Adrenal gland (tissue), 12 donors: Measurements from ENCODE around the gene DUSP21. TPM values are rescaled to one million over a fixed set of nuclear protein-coding genes. Genes with fewer than 3 reads are reported as not detected.
"Not testable (repeated sequence)": the region's sequence is repeated elsewhere in the genome, so short reads cannot be mapped to it uniquely, and the experiment has no call there.

Source experiments
- DNase-seq, 7 donors: peaks; one replicate each; pipeline ENCODE4 v3.0.0-alpha.2; 2019 to 2020
- H3K27ac ChIP-seq, 5 donors: fragments of 200-600 bp; sonication (generic) in 4 of 5; 1 replicate in 3 of 5; 2 replicates in 2 of 5; pipeline versions ENCODE4 v1.5.1 to v1.8.0; 2016 to 2020; ENCODE audit warnings: mild to moderate bottlenecking in 1 of 5
- H3K27me3 ChIP-seq: fragments of 200-600 bp; 2 replicates; pipeline ENCODE4 v1.8.0; 2021
- H3K36me3 ChIP-seq, 2 donors: fragments of 200-600 bp; replicated peaks in 1 of 2; 1 replicate in 1 of 2; 2 replicates in 1 of 2; pipeline versions ENCODE4 v1.5.1 to v1.8.0; 2018 to 2022
- H3K4me1 ChIP-seq, 2 donors: fragments of 200-600 bp; replicated peaks in 1 of 2; 1 replicate in 1 of 2; 2 replicates in 1 of 2; pipeline versions ENCODE4 v1.5.1 to v1.8.0; 2018 to 2021
- H3K4me3 ChIP-seq, 4 donors: fragments of 200-600 bp; sonication (generic) in 3 of 4; one replicate each; pipeline ENCODE4 v1.5.1; 2016 to 2018
- H3K9me3 ChIP-seq, 3 donors: fragments of 200-600 bp; sonication (generic) in 1 of 3; replicated peaks in 1 of 3; 1 replicate in 2 of 3; 2 replicates in 1 of 3; pipeline versions ENCODE4 v1.5.1 to v1.8.0; 2016 to 2021
- CTCF ChIP-seq, 6 experiments: fragments of 450-650 bp in 4 of 6; fragments of 200-600 bp in 2 of 6; sonication (generic) in 1 of 6; IDR thresholded peaks; 1 replicate in 5 of 6; 2 replicates in 1 of 6; pipeline versions ENCODE4 v1.5.1 to v1.8.0; 2016 to 2021; ENCODE audit warnings: antibody characterized with exemption in 6 of 6, mild to moderate bottlenecking in 2 of 6, moderate library complexity in 1 of 6
- POLR2A ChIP-seq, 2 donors: fragments of 450-650 bp; IDR thresholded peaks; one replicate each; pipeline ENCODE4 v1.6.1; 2017; ENCODE audit warnings: antibody characterized with exemption in 2 of 2, mild to moderate bottlenecking in 2 of 2, moderate library complexity in 1 of 2
- WGBS, 4 donors: extraction: QIAGEN DNeasy Blood & Tissue Kit in 2 of 4; methylation state at CpG; one replicate each; pipeline versions ENCODE4 v1.1.5 to v1.1.7; 2013 to 2017; 5-methylcytosine and 5-hydroxymethylcytosine counted together
- intact Hi-C, 2 donors: fragments of 100-400 bp; cut with DNase I; formaldehyde crosslinking; loops; one replicate each; pipeline versions ENCODE4 v1.14.1 to v1.15.0; 2022 to 2023
- polyA plus RNA-seq, 3 donors: library from polyadenylated mRNA; stranded (reverse); fragments of 200-250 nt in 2 of 3; fragments of 350-450 nt in 1 of 3; fragmentation: Illumina TruSeq in 1 of 3; extraction: RNeasy Lipid Tissue Mini Kit (QIAGEN cat#74804) in 1 of 3; gene quantifications; one replicate each; pipeline ENCODE4 v1.2.3, GENCODE V29; 2013 to 2014
- total RNA-seq, 9 donors: library from RNA; depleted of rRNA in 4 of 9; stranded (reverse); fragments of >200 nt in 4 of 9; fragments of 120-200 nt in 1 of 9; fragmentation: NEBNext Ultra II Directional in 1 of 9; extraction: Animal tissue kit (Norgen Biotek cat#: 25700) in 1 of 9; gene quantifications; one replicate each; pipeline versions ENCODE4 v1.1.0 to v1.2.4, GENCODE V29; 2013 to 2023
- donor health status: healthy with polysubstance abuse.
- donor health status: Bipolar disorder and iron deficiency.
- donor health status: DM: yes; HTN: yes; CAD: no.
- donor health status: DM: no; HTN: no; CAD: no.
- donor health status: DM: no; HTN: no; CAD: no.
- donor health status: DM: yes; HTN: yes; CAD: no.

DUSP21 gene
- total and polyA plus RNA-seq, 12 donors, result not detected

GRCh38 chrX:44890247-44890646 lies 46.4 kb downstream of the DUSP21 start:
- no peaks in the 10 kb centered on the region for H3K27me3 ChIP-seq
- intact Hi-C loops, result no loop called here
- H3K27ac ChIP-seq, result no peak overlapping the region
- peaks cover 13 to 22% of the 10 kb centered on the region in 2 donors for H3K4me1 ChIP-seq
- no peak for DNase-seq
- H3K4me3 ChIP-seq, result no peak overlapping the region
- H3K36me3 ChIP-seq, result no peaks in the 10 kb centered on the region
- 42 to 66% (median 53%) methylated on average over 3 of the region's 3 CpGs for WGBS, 4 donors
- no peaks in the 10 kb centered on the region for H3K9me3 ChIP-seq
- no peak for TF ChIP-seq POLR2A (IDR thresholded peaks at IDR 0.05)
- TF ChIP-seq CTCF (IDR thresholded peaks at IDR 0.05), result no peak

GRCh38 chrX:44890687-44891086 lies 46.9 kb downstream of the DUSP21 start:
- H3K27me3 ChIP-seq, H3K36me3 ChIP-seq, H3K9me3 ChIP-seq, intact Hi-C loops, DNase-seq, H3K27ac ChIP-seq, H3K4me3 ChIP-seq: not testable (repeated sequence)
- WGBS, 4 donors, result 92 to 99% (median 96%) methylated on average over 10 of the region's 10 CpGs
- peaks cover 13 to 22% of the 10 kb centered on the region in 2 donors for H3K4me1 ChIP-seq

- intact Hi-C loops, result no loop called here
- no peaks in the 10 kb centered on the region for H3K36me3 ChIP-seq
- H3K9me3 ChIP-seq, result peaks cover 0 to 8% (median 0%) of the 10 kb centered on the region in 3 donors
- TF ChIP-seq POLR2A (IDR thresholded peaks at IDR 0.05) (no peak), CTCF (IDR thresholded peaks at IDR 0.05) (no peak)
- peaks cover 13 to 22% of the 10 kb centered on the region in 2 donors for H3K4me1 ChIP-seq
- WGBS, 4 donors, result 93 to 97% (median 95%) methylated on average over 5 to 6 of the region's 6 CpGs
- no peak overlapping the region for H3K27ac ChIP-seq
- DNase-seq, result no peak
- no peak overlapping the region for H3K4me3 ChIP-seq
- no peaks in the 10 kb centered on the region for H3K27me3 ChIP-seq
These were observed 47.8 kb downstream of the DUSP21 start for GRCh38 chrX:44891642-44892041.

Other genes with a start within 250 kb of the DUSP21 start
- 10 to 100 TPM; 20.0 to 37.9 (median 23.2) TPM for gene KDM6A, start 29.2 kb downstream of the DUSP21 start, total RNA-seq
- gene KDM6A, start 29.2 kb downstream of the DUSP21 start, polyA plus RNA-seq, result 10 to 100 TPM in 2 of 3 donors, 1 to 10 TPM in 1; 4.1 to 16.5 (median 15.8) TPM